ENCODE data around the gene RAI1.

The RAI1 gene

DNA sequence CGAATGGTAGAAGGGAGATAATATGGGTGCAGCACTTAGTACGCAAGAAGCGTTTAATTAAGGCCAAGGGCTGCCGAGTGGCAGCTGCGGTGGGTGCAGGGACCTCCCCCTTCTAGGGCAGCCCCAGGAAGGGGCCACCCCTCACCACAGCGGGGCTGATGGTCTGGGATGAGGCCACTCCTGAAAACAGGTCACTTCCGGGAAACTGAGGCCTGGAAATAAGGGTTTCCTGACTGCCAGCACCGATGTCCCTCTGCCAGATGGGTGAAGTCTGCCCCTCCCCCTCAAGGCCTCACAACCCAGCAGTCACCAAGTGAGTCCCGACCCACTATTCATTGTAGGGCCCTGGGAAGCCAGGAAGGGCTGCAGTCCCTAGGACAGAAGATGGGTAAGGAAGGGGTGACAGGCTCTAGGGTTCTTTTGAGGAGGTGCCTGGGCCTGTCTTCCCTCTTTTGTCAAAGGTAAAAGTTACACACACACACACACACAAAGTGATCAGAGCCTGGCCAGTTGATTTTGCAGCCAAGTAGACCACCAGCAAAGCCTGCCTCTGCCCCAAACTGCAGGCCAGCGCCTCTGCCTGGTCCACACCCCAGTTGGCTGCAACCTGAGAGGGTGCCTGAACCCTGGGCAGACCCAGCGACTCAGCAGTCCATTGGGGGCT lies 143.0 kb downstream of the RAI1 start:
- H3K4me3 ChIP-seq (ENCODE audit: low read depth, low read length), result peak overlapping the region; percentile 34
- no peak for TF ChIP-seq CTCF (IDR thresholded peaks at IDR 0.05; ENCODE audit: control insufficient read depth, extremely low read depth, insufficient read depth)
- no peak for DNase-seq (ENCODE audit: low read depth)

- no peak for DNase-seq (ENCODE audit: low read depth)
- TF ChIP-seq CTCF (IDR thresholded peaks at IDR 0.05; ENCODE audit: control insufficient read depth, extremely low read depth, insufficient read depth), result no peak
- H3K4me3 ChIP-seq (ENCODE audit: low read depth, low read length), result no peak overlapping the region
Observed at GRCh38 chr17:17824783-17825614, 143.7 kb downstream of the RAI1 start.

DNA sequence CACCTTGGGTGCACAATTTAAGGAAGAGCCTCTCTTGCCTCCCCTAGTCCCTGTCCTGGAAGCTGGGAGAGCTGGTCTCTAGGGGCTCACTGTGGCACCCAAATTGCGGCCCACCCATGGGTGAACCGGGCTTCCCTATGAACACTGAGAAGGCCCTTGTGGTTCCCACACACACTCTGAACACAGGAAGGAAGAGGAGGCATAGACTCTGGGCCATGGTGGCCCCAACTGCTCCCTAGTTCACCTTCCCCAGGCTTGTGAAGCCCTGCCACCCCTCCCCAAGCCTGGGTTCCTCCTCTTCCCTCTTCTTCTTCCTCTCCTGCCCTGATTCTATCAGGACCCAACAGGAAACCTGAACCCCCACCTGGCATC lies 145.1 kb downstream of the RAI1 start:
- DNase-seq (ENCODE audit: low read depth), result no peak
- no peak overlapping the region for H3K4me3 ChIP-seq (ENCODE audit: low read depth, low read length)
- TF ChIP-seq CTCF (IDR thresholded peaks at IDR 0.05; ENCODE audit: control insufficient read depth, extremely low read depth, insufficient read depth), result no peak

- H3K4me3 ChIP-seq (ENCODE audit: low read depth, low read length), result no peak overlapping the region
- DNase-seq (ENCODE audit: low read depth), result no peak
- TF ChIP-seq CTCF (IDR thresholded peaks at IDR 0.05; ENCODE audit: control insufficient read depth, extremely low read depth, insufficient read depth), result no peak
Observed at GRCh38 chr17:17826942-17827785, 145.9 kb downstream of the RAI1 start.

DNA sequence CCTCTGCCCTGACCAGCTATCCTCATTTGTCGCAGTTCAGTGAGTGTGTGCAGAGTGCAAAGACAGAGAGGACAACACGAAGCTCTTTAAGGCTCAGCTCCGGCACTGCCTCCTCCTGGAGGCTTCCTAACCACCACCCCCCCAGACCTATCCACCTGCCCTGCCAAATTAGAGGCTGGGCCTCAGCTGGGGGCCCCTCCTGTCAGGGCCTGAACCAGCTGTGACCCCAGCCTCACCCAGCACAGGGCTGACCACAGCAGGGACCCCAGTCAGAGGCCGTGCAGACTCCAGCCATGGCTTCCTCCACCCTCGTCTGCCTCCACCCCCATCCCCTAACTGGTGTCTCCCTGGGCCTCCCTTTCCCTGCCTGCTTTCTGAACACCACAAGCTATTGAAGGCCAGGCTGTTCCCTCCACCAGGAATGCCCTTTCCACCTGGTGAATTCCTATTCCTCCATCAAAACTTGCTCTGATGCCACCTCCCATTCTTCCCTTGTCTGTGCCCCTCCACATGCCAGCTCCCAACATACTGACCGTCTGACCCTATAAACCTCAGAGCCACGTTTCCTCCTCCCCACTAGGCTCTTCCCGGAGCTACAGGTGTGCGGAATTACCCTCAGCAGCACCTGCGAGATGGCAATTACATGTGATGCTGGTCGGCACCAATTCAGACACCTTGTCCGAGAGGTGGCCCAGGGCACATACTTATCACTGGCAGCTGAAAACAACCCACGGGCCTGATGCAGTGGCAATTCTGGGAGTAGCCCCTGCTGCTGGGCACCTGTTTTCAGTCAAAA lies 146.8 kb downstream of the RAI1 start:
- DNase-seq (ENCODE audit: low read depth), result no peak
- H3K4me3 ChIP-seq (ENCODE audit: low read depth, low read length), result no peak overlapping the region
- no peak for TF ChIP-seq CTCF (IDR thresholded peaks at IDR 0.05; ENCODE audit: control insufficient read depth, extremely low read depth, insufficient read depth)

GRCh38 chr17:17830269-17830567 lies 149.0 kb downstream of the RAI1 start:
- TF ChIP-seq CTCF (IDR thresholded peaks at IDR 0.05; ENCODE audit: control insufficient read depth, extremely low read depth, insufficient read depth), result no peak
- H3K4me3 ChIP-seq (ENCODE audit: low read depth, low read length), result no peak overlapping the region
- no peak for DNase-seq (ENCODE audit: low read depth)
